Smooth muscle cell of bladder (primary cell): Measurements from ENCODE around the gene PCGF1. TPM values are rescaled to one million over a fixed set of nuclear protein-coding genes. Genes with fewer than 3 reads are reported as not detected.

Experiments
- total RNA-seq: library from RNA; depleted of rRNA; stranded (reverse); fragments of >200 nt; gene quantifications from 2 replicates; pipeline ENCODE4 v1.2.3, GENCODE V29; 2014

PCGF1 gene
- 19.9 and 24.5 TPM in 2 replicates for total RNA-seq

GRCh38 chr2:74507145-74507925 is at the start of gene PCGF1:
TSS of gene PCGF1 (minus strand) at chr2:74507695. CDS start at chr2:74507668, 27 bp downstream.

GRCh38 chr2:74553892-74554819 is 46.7 kb upstream of the PCGF1 start, which contains the start of the genes DOK1 and LOXL3:
TSS of gene DOK1 (plus strand) at chr2:74554720. CDS start at chr2:74554755, 35 bp downstream.
TSS of gene LOXL3 (minus strand) at chr2:74553942. CDS start at chr2:74552634, 1,308 bp downstream.

GRCh38 chr2:74529357-74530238 is 22.1 kb upstream of the PCGF1 start, which contains the start of the genes AUP1 and HTRA2:
TSS of gene AUP1 (minus strand) at chr2:74529706. CDS start at chr2:74529629, 77 bp downstream.
TSS of gene HTRA2 (plus strand) at chr2:74529933. CDS start at chr2:74530007, 74 bp downstream.

GRCh38 chr2:74525717-74526648 is 18.5 kb upstream of the PCGF1 start, which contains the start of gene DQX1:
TSS of gene DQX1 (minus strand) at chr2:74526231. CDS start at chr2:74525729, 502 bp downstream.

GRCh38 chr2:74514368-74515270 is 7.1 kb upstream of the PCGF1 start, which contains the start of gene TLX2:
TSS of gene TLX2 (plus strand) at chr2:74514450. CDS start at chr2:74514807, 357 bp downstream.

GRCh38 chr2:74499267-74499939 is 8.1 kb downstream of the PCGF1 start, which contains the start of gene LBX2:
TSS of gene LBX2 (minus strand) at chr2:74499603. CDS start at chr2:74499537, 66 bp downstream.

GRCh38 chr2:74482801-74483674 is 24.5 kb downstream of the PCGF1 start, which contains the start of the genes CCDC142 and TTC31:
TSS of gene CCDC142 (minus strand) at chr2:74482998. CDS start at chr2:74482837, 161 bp downstream.
TSS of gene TTC31 (plus strand) at chr2:74483081. CDS start at chr2:74483096, 15 bp downstream.

GRCh38 chr2:74472086-74472944 is 35.2 kb downstream of the PCGF1 start, which contains the start of gene MRPL53:
TSS of gene MRPL53 (minus strand) at chr2:74472680. CDS start at chr2:74472660, 20 bp downstream.

GRCh38 chr2:74458132-74458937 is 49.2 kb downstream of the PCGF1 start, which contains the start of gene WBP1:
TSS of gene WBP1 (plus strand) at chr2:74458438. CDS start at chr2:74458603, 165 bp downstream.

Other genes starting within 250 kb of the PCGF1 start
- gene SLC4A5, start 164.3 kb downstream of the PCGF1 start, total RNA-seq = under 0.01 and 0.14 TPM in 2 replicates
- 186 and 223 TPM in 2 replicates for gene DCTN1, start 127.4 kb downstream of the PCGF1 start, total RNA-seq
- 0.57 and 0.83 TPM in 2 replicates for gene C2orf81, start 86.1 kb downstream of the PCGF1 start, total RNA-seq
- 26.6 and 29.6 TPM in 2 replicates for gene WDR54, start 86.0 kb downstream of the PCGF1 start, total RNA-seq
- 8.4 and 11.1 TPM in 2 replicates for gene RTKN, start 65.8 kb downstream of the PCGF1 start, total RNA-seq
- gene INO80B, start 52.6 kb downstream of the PCGF1 start, total RNA-seq = 14.9 and 16.4 TPM in 2 replicates
- gene WBP1, start 49.3 kb downstream of the PCGF1 start, total RNA-seq = 57.7 and 70.0 TPM in 2 replicates
- gene MOGS, start 42.3 kb downstream of the PCGF1 start, total RNA-seq = 56.0 and 63.0 TPM in 2 replicates
- 43.3 and 53.0 TPM in 2 replicates for gene MRPL53, start 35.0 kb downstream of the PCGF1 start, total RNA-seq
- 14.4 and 20.0 TPM in 2 replicates for gene CCDC142, start 24.7 kb downstream of the PCGF1 start, total RNA-seq
- gene TTC31, start 24.6 kb downstream of the PCGF1 start, total RNA-seq = 6.7 and 7.0 TPM in 2 replicates
- 1.3 and 2.9 TPM in 2 replicates for gene LBX2, start 8.1 kb downstream of the PCGF1 start, total RNA-seq
- gene TLX2, start 6.8 kb upstream of the PCGF1 start, total RNA-seq = not detected in 2 replicates
- under 0.01 TPM in 1 of 2 replicates, not detected in the other for gene DQX1, start 18.5 kb upstream of the PCGF1 start, total RNA-seq
- gene AUP1, start 22.0 kb upstream of the PCGF1 start, total RNA-seq = 62.7 and 91.3 TPM in 2 replicates
- 33.4 and 44.8 TPM in 2 replicates for gene HTRA2, start 22.2 kb upstream of the PCGF1 start, total RNA-seq
- 34.4 and 57.5 TPM in 2 replicates for gene LOXL3, start 46.2 kb upstream of the PCGF1 start, total RNA-seq
- gene DOK1, start 47.0 kb upstream of the PCGF1 start, total RNA-seq = 21.9 and 27.9 TPM in 2 replicates
- under 0.01 TPM in 1 of 2 replicates, not detected in the other for gene M1AP, start 140.6 kb upstream of the PCGF1 start, total RNA-seq
- 4.1 and 4.4 TPM in 2 replicates for gene SEMA4F, start 146.6 kb upstream of the PCGF1 start, total RNA-seq